ENCODE results near the gene CHRNG. TPM values are rescaled to one million over a fixed set of nuclear protein-coding genes. Genes with fewer than 3 reads are reported as not detected.
A peak's percentile ranks its signal among the peaks of the same experiment; 100 is the strongest.

The CHRNG gene
- total RNA-seq, 1 donor from 2014 or later, result not detected

DNA sequence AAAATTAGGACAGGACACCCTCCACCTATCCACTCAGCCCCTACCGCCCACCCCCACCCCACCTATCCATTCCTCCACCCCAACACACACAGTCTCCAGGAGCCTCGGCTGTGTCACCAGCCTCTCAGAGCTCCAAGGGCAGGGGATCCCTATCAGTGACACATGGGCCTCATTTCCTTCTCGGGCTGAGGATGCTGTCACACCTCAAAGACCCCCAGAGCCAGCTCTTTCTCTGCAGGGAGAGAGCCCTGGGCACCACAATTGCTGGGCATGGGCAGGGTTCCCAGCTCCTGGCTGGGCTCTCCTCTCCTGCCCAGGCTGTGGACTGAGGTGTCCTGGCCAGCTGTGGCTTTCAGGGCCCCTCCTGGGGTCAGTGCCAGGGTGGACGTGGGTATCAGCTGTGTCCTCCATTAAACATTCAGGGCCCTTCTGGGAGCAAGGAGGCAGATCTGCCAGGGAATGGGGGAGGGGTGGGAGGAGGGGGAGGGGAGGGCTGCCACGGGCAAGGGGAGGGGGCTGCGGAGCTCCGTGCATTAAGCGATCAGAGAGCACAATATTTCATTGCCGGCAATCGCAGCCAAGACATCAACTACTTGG lies 37.6 kb upstream of the CHRNG start:
- H3K79me2 ChIP-seq (ENCODE audit: insufficient read depth, low read length), result no peaks in the 10 kb centered on the region
- peaks cover 64% of the 10 kb centered on the region for H3K27me3 Mint-ChIP-seq (ENCODE audit: low read depth, unreplicated experiment)
- DNase-seq (ENCODE audit: low read depth) (no peak), FAIRE-seq (no peak)
- peaks cover 2% of the 10 kb centered on the region for H3K36me3 Mint-ChIP-seq (ENCODE audit: low read depth, unreplicated experiment)
- no peak overlapping the region for H3K27ac ChIP-seq (ENCODE audit: low read depth, low read length)
- no peak overlapping the region for H2AFZ ChIP-seq (ENCODE audit: low read depth, low read length)
- peak; percentile 41 for TF ChIP-seq EZH2 (IDR thresholded peaks at IDR 0.05; ENCODE audit: insufficient read depth, low read length)
- TF ChIP-seq, protein P1, sequence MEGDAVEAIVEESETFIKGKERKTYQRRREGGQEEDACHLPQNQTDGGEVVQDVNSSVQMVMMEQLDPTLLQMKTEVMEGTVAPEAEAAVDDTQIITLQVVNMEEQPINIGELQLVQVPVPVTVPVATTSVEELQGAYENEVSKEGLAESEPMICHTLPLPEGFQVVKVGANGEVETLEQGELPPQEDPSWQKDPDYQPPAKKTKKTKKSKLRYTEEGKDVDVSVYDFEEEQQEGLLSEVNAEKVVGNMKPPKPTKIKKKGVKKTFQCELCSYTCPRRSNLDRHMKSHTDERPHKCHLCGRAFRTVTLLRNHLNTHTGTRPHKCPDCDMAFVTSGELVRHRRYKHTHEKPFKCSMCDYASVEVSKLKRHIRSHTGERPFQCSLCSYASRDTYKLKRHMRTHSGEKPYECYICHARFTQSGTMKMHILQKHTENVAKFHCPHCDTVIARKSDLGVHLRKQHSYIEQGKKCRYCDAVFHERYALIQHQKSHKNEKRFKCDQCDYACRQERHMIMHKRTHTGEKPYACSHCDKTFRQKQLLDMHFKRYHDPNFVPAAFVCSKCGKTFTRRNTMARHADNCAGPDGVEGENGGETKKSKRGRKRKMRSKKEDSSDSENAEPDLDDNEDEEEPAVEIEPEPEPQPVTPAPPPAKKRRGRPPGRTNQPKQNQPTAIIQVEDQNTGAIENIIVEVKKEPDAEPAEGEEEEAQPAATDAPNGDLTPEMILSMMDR (IDR thresholded peaks at IDR 0.05; ENCODE audit: insufficient read depth, low read depth, low read length), result no peak
- H4K20me1 ChIP-seq (ENCODE audit: insufficient read depth, low read length), result peaks cover 6% of the 10 kb centered on the region
- H3K36me3 ChIP-seq (ENCODE audit: insufficient read depth, low read length), result no peaks in the 10 kb centered on the region
- H3K4me3 ChIP-seq (ENCODE audit: insufficient read depth, low read depth, low read length), result no peak overlapping the region
- peaks cover 41% of the 10 kb centered on the region for H3K27me3 ChIP-seq (ENCODE audit: insufficient read depth, low read length)
- no peak overlapping the region for H3K4me3 Mint-ChIP-seq (ENCODE audit: unreplicated experiment)
- H3K9ac ChIP-seq (ENCODE audit: low read length), result no peak overlapping the region
- H3K4me2 ChIP-seq (ENCODE audit: low read length), result no peak overlapping the region
- no peak overlapping the region for H3K27ac Mint-ChIP-seq (ENCODE audit: unreplicated experiment)
- no peaks in the 10 kb centered on the region for H3K9me3 ChIP-seq (ENCODE audit: insufficient read depth, low read depth, low read length)
- H3K4me1 ChIP-seq (ENCODE audit: insufficient read depth, low read length), result no peaks in the 10 kb centered on the region
- H3K9me3 Mint-ChIP-seq (ENCODE audit: unreplicated experiment), result no peaks in the 10 kb centered on the region
- H3K4me1 Mint-ChIP-seq (ENCODE audit: low read depth, unreplicated experiment), result no peaks in the 10 kb centered on the region

DNA sequence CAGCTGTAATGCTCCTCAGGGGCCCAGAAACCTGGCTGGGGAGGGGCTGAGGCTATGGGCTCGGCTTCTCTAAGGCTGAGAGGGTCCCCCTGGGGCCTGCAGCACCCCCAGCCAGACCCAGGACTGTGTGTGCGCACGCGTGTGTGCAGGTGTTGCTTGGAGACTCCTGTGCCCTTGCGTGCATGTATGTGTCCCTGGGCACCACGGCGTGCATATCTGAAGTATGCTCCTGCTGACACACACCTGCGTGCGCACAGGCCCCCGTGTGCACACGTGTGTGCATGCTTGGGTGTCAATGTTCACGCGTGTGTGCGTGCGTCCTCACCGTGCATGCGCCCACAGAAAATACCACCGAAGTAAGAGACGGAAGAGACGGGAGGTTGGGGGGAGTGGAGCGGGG lies 37.0 kb upstream of the CHRNG start:
- Histone ChIP-seq H2AFZ (ENCODE audit: low read depth, low read length) (no peak overlapping the region), H3K36me3 (ENCODE audit: insufficient read depth, low read length) (no peaks in the 10 kb centered on the region), H3K27ac (ENCODE audit: low read depth, low read length) (no peak overlapping the region), H3K4me3 (ENCODE audit: insufficient read depth, low read depth, low read length) (no peak overlapping the region), H3K27me3 (ENCODE audit: insufficient read depth, low read length) (peaks cover 47% of the 10 kb centered on the region), H3K4me2 (ENCODE audit: low read length) (no peak overlapping the region), H3K9me3 (ENCODE audit: insufficient read depth, low read depth, low read length) (no peaks in the 10 kb centered on the region), H4K20me1 (ENCODE audit: insufficient read depth, low read length) (peaks cover 6% of the 10 kb centered on the region), H3K9ac (ENCODE audit: low read length) (no peak overlapping the region), H3K4me1 (ENCODE audit: insufficient read depth, low read length) (no peaks in the 10 kb centered on the region), H3K79me2 (ENCODE audit: insufficient read depth, low read length) (no peaks in the 10 kb centered on the region)
- no peaks in the 10 kb centered on the region for H3K9me3 Mint-ChIP-seq (ENCODE audit: unreplicated experiment)
- TF ChIP-seq EZH2 (IDR thresholded peaks at IDR 0.05; ENCODE audit: insufficient read depth, low read length), result no peak
- TF ChIP-seq, protein P1 (IDR thresholded peaks at IDR 0.05; ENCODE audit: insufficient read depth, low read depth, low read length), result no peak
- peaks cover 69% of the 10 kb centered on the region for H3K27me3 Mint-ChIP-seq (ENCODE audit: low read depth, unreplicated experiment)
- FAIRE-seq (no peak), DNase-seq (ENCODE audit: low read depth) (no peak)
- H3K4me1 Mint-ChIP-seq (ENCODE audit: low read depth, unreplicated experiment), result no peaks in the 10 kb centered on the region
- no peak overlapping the region for H3K27ac Mint-ChIP-seq (ENCODE audit: unreplicated experiment)
- H3K36me3 Mint-ChIP-seq (ENCODE audit: low read depth, unreplicated experiment), result peaks cover 2% of the 10 kb centered on the region
- H3K4me3 Mint-ChIP-seq (ENCODE audit: unreplicated experiment), result peak overlapping the region; percentile 71
